B cell (primary cell): ENCODE data around the gene NUCKS1. TPM values are rescaled to one million over a fixed set of nuclear protein-coding genes. Genes with fewer than 3 reads are reported as not detected.

ENCODE experiments used
- ATAC-seq: fragments of 200-7000 bp; cut with Tn5 transposase; one replicate; pipeline ENCODE4 v1.10.0; 2021; ENCODE audit warnings: low read depth, mild to moderate bottlenecking, moderate number of reproducible peaks, moderate library complexity
- CTCF ChIA-PET: fragments of 350-600 bp; sonication (Branson Sonifier 250); formaldehyde crosslinking; loops from one replicate; lab custom pipeline; 2021; ENCODE audit warnings: antibody characterized with exemption, inconsistent platforms; lab: Charles Lee
- POLR2A ChIA-PET: fragments of 350-600 bp; sonication (Branson Sonifier 250); formaldehyde crosslinking; loops from one replicate; lab custom pipeline; 2021; ENCODE audit warnings: antibody characterized with exemption; lab: Charles Lee
- DNase-seq: peaks from one replicate; pipeline ENCODE4 v3.0.0; 2013
- H2AFZ ChIP-seq: 2 replicates; pipeline ENCODE4 v1.6.1; 2012; ENCODE audit warnings: mild to moderate bottlenecking, low read depth, low read length; ENCODE audit not compliant: insufficient read depth, poor library complexity, severe bottlenecking
- H3K27ac ChIP-seq, 2 donors: 1 replicate in 1 of 2; 2 replicates in 1 of 2; pipeline ENCODE4 v1.5.1; 2012 to 2013; ENCODE audit warnings: low read length in 2 of 2, mild to moderate bottlenecking in 2 of 2, moderate library complexity in 1 of 2
- H3K27me3 ChIP-seq, 4 experiments: fragments of 200-600 bp in 1 of 4; sonication (generic) in 1 of 4; replicated peaks in 1 of 4; 1 replicate in 2 of 4; 2 replicates in 2 of 4; pipeline versions ENCODE4 v1.6.1 to v1.7.0; 2013 to 2016; ENCODE audit warnings: low read length in 3 of 4, mild to moderate bottlenecking in 2 of 4, mixed read lengths in 1 of 4, moderate library complexity in 1 of 4; ENCODE audit not compliant: insufficient read depth in 4 of 4, control insufficient read depth in 3 of 4; ENCODE audit errors: control extremely low read depth in 1 of 4
- H3K36me3 ChIP-seq, 2 experiments: replicated peaks in 1 of 2; 1 replicate in 1 of 2; 2 replicates in 1 of 2; pipeline versions ENCODE4 v1.6.1 to v1.7.1; 2013; ENCODE audit warnings: low read length in 1 of 2; ENCODE audit not compliant: insufficient read depth in 2 of 2, control insufficient read depth in 1 of 2; ENCODE audit errors: control extremely low read depth in 1 of 2, extremely low read depth in 1 of 2
- H3K4me1 ChIP-seq, 2 donors: fragments of 200-600 bp in 1 of 2; sonication (generic) in 1 of 2; 1 replicate in 1 of 2; 2 replicates in 1 of 2; pipeline versions ENCODE4 v1.5.1 to v1.6.1; 2013 to 2017; ENCODE audit warnings: low read length in 2 of 2; ENCODE audit not compliant: control insufficient read depth in 2 of 2, insufficient read depth in 2 of 2
- H3K4me2 ChIP-seq: replicated peaks from 2 replicates; pipeline ENCODE3; 2012; ENCODE audit warnings: mild to moderate bottlenecking, low read depth, low read length; ENCODE audit not compliant: poor library complexity, severe bottlenecking
- H3K4me3 ChIP-seq, 5 experiments: fragments of 200-600 bp in 1 of 5; sonication (generic) in 1 of 5; 1 replicate in 3 of 5; 2 replicates in 2 of 5; pipeline versions ENCODE4 v1.5.1 to v1.7.0; 2011 to 2016; ENCODE audit warnings: low read length in 4 of 5, mild to moderate bottlenecking in 4 of 5, low read depth in 2 of 5, control low read depth in 1 of 5, moderate library complexity in 1 of 5; ENCODE audit not compliant: insufficient read depth in 1 of 5; ENCODE audit errors: control extremely low read depth in 1 of 5, extremely low read depth in 1 of 5
- H3K79me2 ChIP-seq: fragments of 200-600 bp; sonication (generic); one replicate; pipeline ENCODE4 v1.6.0; 2016; ENCODE audit warnings: low read length; ENCODE audit not compliant: control insufficient read depth, insufficient read depth
- H3K9ac ChIP-seq: fragments of 200-600 bp; sonication (generic); 2 replicates; pipeline ENCODE4 v1.6.1; 2017; ENCODE audit warnings: mild to moderate bottlenecking, low read length, moderate library complexity
- H3K9me3 ChIP-seq, 3 donors: one replicate each; pipeline versions ENCODE4 v1.6.1 to v1.7.1; 2013; ENCODE audit warnings: low read length in 2 of 3; ENCODE audit not compliant: control insufficient read depth in 2 of 3, insufficient read depth in 1 of 3; ENCODE audit errors: control extremely low read depth in 1 of 3
- H4K20me1 ChIP-seq: 2 replicates; pipeline ENCODE4 v1.6.0; 2012; ENCODE audit warnings: mild to moderate bottlenecking, low read length; ENCODE audit not compliant: insufficient read depth, control insufficient read depth, poor library complexity, severe bottlenecking
- H3K27ac Mint-ChIP-seq: one replicate; pipeline ENCODE4 v1.8.0; 2021; ENCODE audit warnings: mixed read lengths
- H3K27me3 Mint-ChIP-seq: one replicate; pipeline ENCODE4 v1.8.0; 2021; ENCODE audit warnings: mixed read lengths
- H3K4me1 Mint-ChIP-seq: one replicate; pipeline ENCODE4 v1.8.0; 2021; ENCODE audit warnings: mixed read lengths
- H3K4me3 Mint-ChIP-seq: one replicate; pipeline ENCODE4 v1.8.0; 2021; ENCODE audit warnings: mixed read lengths
- H3K9me3 Mint-ChIP-seq: one replicate; pipeline ENCODE4 v1.8.0; 2022; ENCODE audit warnings: mixed read lengths; ENCODE audit not compliant: insufficient read depth
- CTCF ChIP-seq: fragments of 200-600 bp; IDR thresholded peaks from one replicate; pipeline ENCODE4 v1.8.0; 2022; ENCODE audit warnings: antibody characterized with exemption, mild to moderate bottlenecking
- EZH2 ChIP-seq: IDR thresholded peaks from 2 replicates; pipeline ENCODE4 v1.6.1; 2012; ENCODE audit warnings: borderline replicate concordance, low read depth, mild to moderate bottlenecking, moderate library complexity, low read length; ENCODE audit not compliant: insufficient read depth, poor library complexity, severe bottlenecking
- WGBS: methylation state at CpG from one replicate; pipeline ENCODE4 v1.1.5; 2013; ENCODE audit warnings: missing lambda C conversion rate; ENCODE audit not compliant: insufficient coverage; 5-methylcytosine and 5-hydroxymethylcytosine counted together
- intact Hi-C: fragments of 100-400 bp; cut with micrococcal nuclease; formaldehyde crosslinking; loops from one replicate; pipeline ENCODE4 v1.10.0; 2022
- polyA plus RNA-seq: library from polyadenylated mRNA; depleted of rRNA; stranded (reverse); fragments of >200 nt; gene quantifications from 2 replicates; pipeline ENCODE4 v1.2.3, GENCODE V29; 2012
- total RNA-seq, 2 donors: library from RNA; stranded (reverse); fragments of 120-200 nt in 1 of 2; gene quantifications; 1 replicate in 1 of 2; 2 replicates in 1 of 2; pipeline versions ENCODE4 v1.2.3 to v1.2.4, GENCODE V29; 2013 to 2022

The NUCKS1 gene
- total and polyA plus RNA-seq, 2 donors (not counting 1 experiment from before 2014, with no cell fraction given): 6.5 to 90.1 TPM

GRCh38 chr1:205711105-205712048 is 38.6 kb downstream of the NUCKS1 start:
- ATAC-seq (peak; percentile 96), DNase-seq (peak; percentile 87)
- H2AFZ ChIP-seq: peak overlapping the region; percentile 2
- TF ChIP-seq EZH2 (no peak), CTCF (peak; percentile 95)
- CTCF ChIA-PET: interaction anchor here (0.6 to 16.3 kb wide), 40 partner anchors 10 to 649 kb away, joined by 3 to 943 read pairs (median 6); partner anchors contain the start of genes ELK4, PM20D1 and SLC45A3
- H3K79me2 ChIP-seq: no peaks in the 10 kb centered on the region
- H3K9ac ChIP-seq: no peak overlapping the region
- intact Hi-C loops: loop anchor here (1.0 to 5.0 kb wide), 6 partner anchors 43 to 266 kb away; partner anchors contain the start of gene ELK4
- Mint-ChIP-seq H3K9me3 (no peaks in the 10 kb centered on the region), H3K27me3 (no peaks in the 10 kb centered on the region), H3K4me1 (peaks cover 22% of the 10 kb centered on the region), H3K4me3 (no peak overlapping the region), H3K27ac (peak overlapping the region; percentile 39)
- no peak overlapping the region for H3K4me2 ChIP-seq
- WGBS: 50% methylated on average over 1 of the region's 8 CpGs
- H3K27me3 ChIP-seq: no peaks in the 10 kb centered on the region
- no peaks in the 10 kb centered on the region for H4K20me1 ChIP-seq
- POLR2A ChIA-PET: interaction anchor here (0.5 to 1.5 kb wide), 4 partner anchors 42 to 603 kb away, joined by 3 read pairs; partner anchors contain the start of gene ELK4
- no peak overlapping the region for H3K27ac ChIP-seq
- H3K4me1 ChIP-seq: peaks cover 13 to 16% of the 10 kb centered on the region in 2 donors
- H3K36me3 ChIP-seq: peaks cover 3 to 7% of the 10 kb centered on the region in 2 experiments
- H3K4me3 ChIP-seq: no peak overlapping the region
- H3K9me3 ChIP-seq: no peaks in the 10 kb centered on the region
